B cell (primary cell): Measurements from ENCODE around the gene CLASP1. TPM values are rescaled to one million over a fixed set of nuclear protein-coding genes. Genes with fewer than 3 reads are reported as not detected.

Experiments
- ATAC-seq: fragments of 200-7000 bp; cut with Tn5 transposase; one replicate; pipeline ENCODE4 v1.10.0; 2021; ENCODE audit warnings: low read depth, mild to moderate bottlenecking, moderate number of reproducible peaks, moderate library complexity
- CTCF ChIA-PET: fragments of 350-600 bp; sonication (Branson Sonifier 250); formaldehyde crosslinking; loops from one replicate; lab custom pipeline; 2021; ENCODE audit warnings: antibody characterized with exemption, inconsistent platforms; lab: Charles Lee
- POLR2A ChIA-PET: fragments of 350-600 bp; sonication (Branson Sonifier 250); formaldehyde crosslinking; loops from one replicate; lab custom pipeline; 2021; ENCODE audit warnings: antibody characterized with exemption; lab: Charles Lee
- DNase-seq: peaks from one replicate; pipeline ENCODE4 v3.0.0; 2013
- H2AFZ ChIP-seq: 2 replicates; pipeline ENCODE4 v1.6.1; 2012; ENCODE audit warnings: mild to moderate bottlenecking, low read depth, low read length; ENCODE audit not compliant: insufficient read depth, poor library complexity, severe bottlenecking
- H3K27ac ChIP-seq, 2 donors: 1 replicate in 1 of 2; 2 replicates in 1 of 2; pipeline ENCODE4 v1.5.1; 2012 to 2013; ENCODE audit warnings: low read length in 2 of 2, mild to moderate bottlenecking in 2 of 2, moderate library complexity in 1 of 2
- H3K27me3 ChIP-seq, 4 experiments: fragments of 200-600 bp in 1 of 4; sonication (generic) in 1 of 4; replicated peaks in 1 of 4; 1 replicate in 2 of 4; 2 replicates in 2 of 4; pipeline versions ENCODE4 v1.6.1 to v1.7.0; 2013 to 2016; ENCODE audit warnings: low read length in 3 of 4, mild to moderate bottlenecking in 2 of 4, mixed read lengths in 1 of 4, moderate library complexity in 1 of 4; ENCODE audit not compliant: insufficient read depth in 4 of 4, control insufficient read depth in 3 of 4; ENCODE audit errors: control extremely low read depth in 1 of 4
- H3K36me3 ChIP-seq, 2 experiments: replicated peaks in 1 of 2; 1 replicate in 1 of 2; 2 replicates in 1 of 2; pipeline versions ENCODE4 v1.6.1 to v1.7.1; 2013; ENCODE audit warnings: low read length in 1 of 2; ENCODE audit not compliant: insufficient read depth in 2 of 2, control insufficient read depth in 1 of 2; ENCODE audit errors: control extremely low read depth in 1 of 2, extremely low read depth in 1 of 2
- H3K4me1 ChIP-seq, 2 donors: fragments of 200-600 bp in 1 of 2; sonication (generic) in 1 of 2; 1 replicate in 1 of 2; 2 replicates in 1 of 2; pipeline versions ENCODE4 v1.5.1 to v1.6.1; 2013 to 2017; ENCODE audit warnings: low read length in 2 of 2; ENCODE audit not compliant: control insufficient read depth in 2 of 2, insufficient read depth in 2 of 2
- H3K4me2 ChIP-seq: replicated peaks from 2 replicates; pipeline ENCODE3; 2012; ENCODE audit warnings: mild to moderate bottlenecking, low read depth, low read length; ENCODE audit not compliant: poor library complexity, severe bottlenecking
- H3K4me3 ChIP-seq, 5 experiments: fragments of 200-600 bp in 1 of 5; sonication (generic) in 1 of 5; 1 replicate in 3 of 5; 2 replicates in 2 of 5; pipeline versions ENCODE4 v1.5.1 to v1.7.0; 2011 to 2016; ENCODE audit warnings: low read length in 4 of 5, mild to moderate bottlenecking in 4 of 5, low read depth in 2 of 5, control low read depth in 1 of 5, moderate library complexity in 1 of 5; ENCODE audit not compliant: insufficient read depth in 1 of 5; ENCODE audit errors: control extremely low read depth in 1 of 5, extremely low read depth in 1 of 5
- H3K79me2 ChIP-seq: fragments of 200-600 bp; sonication (generic); one replicate; pipeline ENCODE4 v1.6.0; 2016; ENCODE audit warnings: low read length; ENCODE audit not compliant: control insufficient read depth, insufficient read depth
- H3K9ac ChIP-seq: fragments of 200-600 bp; sonication (generic); 2 replicates; pipeline ENCODE4 v1.6.1; 2017; ENCODE audit warnings: mild to moderate bottlenecking, low read length, moderate library complexity
- H3K9me3 ChIP-seq, 3 donors: one replicate each; pipeline versions ENCODE4 v1.6.1 to v1.7.1; 2013; ENCODE audit warnings: low read length in 2 of 3; ENCODE audit not compliant: control insufficient read depth in 2 of 3, insufficient read depth in 1 of 3; ENCODE audit errors: control extremely low read depth in 1 of 3
- H4K20me1 ChIP-seq: 2 replicates; pipeline ENCODE4 v1.6.0; 2012; ENCODE audit warnings: mild to moderate bottlenecking, low read length; ENCODE audit not compliant: insufficient read depth, control insufficient read depth, poor library complexity, severe bottlenecking
- H3K27ac Mint-ChIP-seq: one replicate; pipeline ENCODE4 v1.8.0; 2021; ENCODE audit warnings: mixed read lengths
- H3K27me3 Mint-ChIP-seq: one replicate; pipeline ENCODE4 v1.8.0; 2021; ENCODE audit warnings: mixed read lengths
- H3K4me1 Mint-ChIP-seq: one replicate; pipeline ENCODE4 v1.8.0; 2021; ENCODE audit warnings: mixed read lengths
- H3K4me3 Mint-ChIP-seq: one replicate; pipeline ENCODE4 v1.8.0; 2021; ENCODE audit warnings: mixed read lengths
- H3K9me3 Mint-ChIP-seq: one replicate; pipeline ENCODE4 v1.8.0; 2022; ENCODE audit warnings: mixed read lengths; ENCODE audit not compliant: insufficient read depth
- EZH2 ChIP-seq: IDR thresholded peaks from 2 replicates; pipeline ENCODE4 v1.6.1; 2012; ENCODE audit warnings: borderline replicate concordance, low read depth, mild to moderate bottlenecking, moderate library complexity, low read length; ENCODE audit not compliant: insufficient read depth, poor library complexity, severe bottlenecking
- WGBS: methylation state at CpG from one replicate; pipeline ENCODE4 v1.1.5; 2013; ENCODE audit warnings: missing lambda C conversion rate; ENCODE audit not compliant: insufficient coverage; 5-methylcytosine and 5-hydroxymethylcytosine counted together
- intact Hi-C: fragments of 100-400 bp; cut with micrococcal nuclease; formaldehyde crosslinking; loops from one replicate; pipeline ENCODE4 v1.10.0; 2022
- polyA plus RNA-seq: library from polyadenylated mRNA; depleted of rRNA; stranded (reverse); fragments of >200 nt; gene quantifications from 2 replicates; pipeline ENCODE4 v1.2.3, GENCODE V29; 2012
- total RNA-seq, 2 donors: library from RNA; stranded (reverse); fragments of 120-200 nt in 1 of 2; gene quantifications; 1 replicate in 1 of 2; 2 replicates in 1 of 2; pipeline versions ENCODE4 v1.2.3 to v1.2.4, GENCODE V29; 2013 to 2022
- TF ChIP-seq, protein P1 (sequence below): fragments of 200-600 bp; IDR thresholded peaks from one replicate; pipeline ENCODE4 v1.8.0; 2022; ENCODE audit warnings: antibody characterized with exemption, mild to moderate bottlenecking

The CLASP1 gene
- total and polyA plus RNA-seq, 2 donors (not counting 1 experiment from before 2014, with no cell fraction given), result 8.7 to 88.0 TPM

DNA sequence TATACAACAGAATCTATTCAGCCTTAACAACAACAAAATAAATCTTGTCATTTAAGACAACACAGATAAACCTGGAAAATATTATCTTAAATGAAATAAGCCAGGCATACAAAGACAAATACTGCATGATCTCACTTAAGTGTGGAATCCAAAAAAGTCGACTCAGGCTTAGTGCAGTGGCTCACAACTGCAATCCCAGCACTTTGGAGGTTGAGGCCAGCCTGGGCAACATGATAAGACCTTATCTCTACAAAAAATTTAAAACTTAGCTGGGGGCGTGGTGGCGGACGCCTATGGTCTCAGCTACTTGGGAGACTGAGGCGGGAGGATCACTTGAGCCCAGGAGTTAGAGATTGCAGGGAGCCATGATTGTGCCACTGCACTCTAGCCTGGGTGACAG is 193.8 kb downstream of the CLASP1 start:
- Mint-ChIP-seq H3K9me3 (no peaks in the 10 kb centered on the region), H3K27me3 (no peaks in the 10 kb centered on the region), H3K4me1 (no peaks in the 10 kb centered on the region), H3K27ac (no peak overlapping the region), H3K4me3 (no peak overlapping the region)
- peaks cover 11 to 56% of the 10 kb centered on the region in 2 experiments for H3K36me3 ChIP-seq
- H3K4me1 ChIP-seq, result no peaks in the 10 kb centered on the region
- no peak for DNase-seq
- intact Hi-C loops, result no loop called here
- H4K20me1 ChIP-seq, result no peaks in the 10 kb centered on the region
- no peak for TF ChIP-seq EZH2
- TF ChIP-seq, protein P1, sequence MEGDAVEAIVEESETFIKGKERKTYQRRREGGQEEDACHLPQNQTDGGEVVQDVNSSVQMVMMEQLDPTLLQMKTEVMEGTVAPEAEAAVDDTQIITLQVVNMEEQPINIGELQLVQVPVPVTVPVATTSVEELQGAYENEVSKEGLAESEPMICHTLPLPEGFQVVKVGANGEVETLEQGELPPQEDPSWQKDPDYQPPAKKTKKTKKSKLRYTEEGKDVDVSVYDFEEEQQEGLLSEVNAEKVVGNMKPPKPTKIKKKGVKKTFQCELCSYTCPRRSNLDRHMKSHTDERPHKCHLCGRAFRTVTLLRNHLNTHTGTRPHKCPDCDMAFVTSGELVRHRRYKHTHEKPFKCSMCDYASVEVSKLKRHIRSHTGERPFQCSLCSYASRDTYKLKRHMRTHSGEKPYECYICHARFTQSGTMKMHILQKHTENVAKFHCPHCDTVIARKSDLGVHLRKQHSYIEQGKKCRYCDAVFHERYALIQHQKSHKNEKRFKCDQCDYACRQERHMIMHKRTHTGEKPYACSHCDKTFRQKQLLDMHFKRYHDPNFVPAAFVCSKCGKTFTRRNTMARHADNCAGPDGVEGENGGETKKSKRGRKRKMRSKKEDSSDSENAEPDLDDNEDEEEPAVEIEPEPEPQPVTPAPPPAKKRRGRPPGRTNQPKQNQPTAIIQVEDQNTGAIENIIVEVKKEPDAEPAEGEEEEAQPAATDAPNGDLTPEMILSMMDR, result no peak
- H3K4me2 ChIP-seq, result no peak overlapping the region
- no peaks in the 10 kb centered on the region for H3K9me3 ChIP-seq
- no peak overlapping the region for H3K9ac ChIP-seq
- H3K27ac ChIP-seq, result no peak overlapping the region
- ChIA-PET POLR2A (no interaction called here), CTCF (no interaction called here)
- WGBS, result 100% methylated on average over 5 of the region's 5 CpGs
- H3K27me3 ChIP-seq, result no peaks in the 10 kb centered on the region
- no peak overlapping the region for H3K4me3 ChIP-seq
- H3K79me2 ChIP-seq, result no peaks in the 10 kb centered on the region
- no peak overlapping the region for H2AFZ ChIP-seq
- no peak for ATAC-seq

DNA sequence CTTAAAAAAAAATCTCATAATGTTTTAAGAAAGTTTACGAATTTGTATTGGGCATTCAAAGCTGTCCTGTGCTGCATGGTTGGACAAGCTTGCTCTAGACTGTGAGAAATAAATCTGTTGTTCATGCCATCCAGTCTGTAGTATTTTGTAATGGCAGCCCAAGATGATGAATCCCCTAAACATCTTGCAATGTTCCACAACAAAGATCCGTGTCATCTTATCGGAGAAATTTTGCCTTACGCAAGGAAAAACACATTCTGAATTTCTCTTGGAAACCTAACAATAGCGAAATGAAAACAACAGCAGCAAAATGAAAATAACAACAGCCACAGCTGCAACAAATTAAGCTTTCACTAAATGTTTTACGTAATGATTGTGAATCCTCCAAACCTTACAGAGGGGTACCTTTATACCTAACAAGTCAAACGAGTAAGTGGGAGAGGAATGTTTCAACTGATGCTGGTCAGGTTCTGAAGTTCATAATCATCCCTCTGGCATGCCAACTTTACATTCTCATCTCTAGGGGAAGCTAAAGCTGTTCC is 194.6 kb downstream of the CLASP1 start:
- ChIA-PET CTCF (no interaction called here), POLR2A (no interaction called here)
- H3K27ac ChIP-seq, result no peak overlapping the region
- no peaks in the 10 kb centered on the region for H3K9me3 Mint-ChIP-seq
- H3K4me2 ChIP-seq, result no peak overlapping the region
- no peak overlapping the region for H3K4me3 ChIP-seq
- H3K4me1 ChIP-seq, result no peaks in the 10 kb centered on the region
- ATAC-seq (no peak), DNase-seq (no peak)
- no peak overlapping the region for H3K27ac Mint-ChIP-seq
- no peak overlapping the region for H2AFZ ChIP-seq
- H4K20me1 ChIP-seq, result no peaks in the 10 kb centered on the region
- no peak overlapping the region for H3K4me3 Mint-ChIP-seq
- H3K9ac ChIP-seq, result no peak overlapping the region
- H3K4me1 Mint-ChIP-seq, result no peaks in the 10 kb centered on the region
- no peaks in the 10 kb centered on the region for H3K27me3 ChIP-seq
- no peaks in the 10 kb centered on the region for H3K27me3 Mint-ChIP-seq
- H3K79me2 ChIP-seq, result no peaks in the 10 kb centered on the region
- intact Hi-C loops, result no loop called here
- WGBS, result 100% methylated on average over 3 of the region's 7 CpGs
- TF ChIP-seq EZH2, result no peak
- TF ChIP-seq, protein P1, result no peak
- no peaks in the 10 kb centered on the region for H3K9me3 ChIP-seq
- peaks cover 14 to 56% of the 10 kb centered on the region in 2 experiments for H3K36me3 ChIP-seq
